G401 (cell line): ENCODE data around the gene IKZF5. TPM values are rescaled to one million over a fixed set of nuclear protein-coding genes. Genes with fewer than 3 reads are reported as not detected.

ENCODE experiments used
- DNase-seq: peaks from one replicate; pipeline ENCODE4 v3.0.0-alpha.2; 2015; ENCODE audit warnings: low spot score
- in situ Hi-C: cut with HindIII; loops from 2 replicates; pipeline ENCODE4 v1.10.0; 2016; ENCODE audit warnings: low sequenced_read_pairs, mixed read lengths
- total RNA-seq: library from RNA; depleted of rRNA; stranded (reverse); fragments of >200 nt; shearing (Covaris generic); gene quantifications from 2 replicates; pipeline ENCODE4 v1.2.3, GENCODE V29; 2014; rRNA removed

Gene IKZF5, protein sequence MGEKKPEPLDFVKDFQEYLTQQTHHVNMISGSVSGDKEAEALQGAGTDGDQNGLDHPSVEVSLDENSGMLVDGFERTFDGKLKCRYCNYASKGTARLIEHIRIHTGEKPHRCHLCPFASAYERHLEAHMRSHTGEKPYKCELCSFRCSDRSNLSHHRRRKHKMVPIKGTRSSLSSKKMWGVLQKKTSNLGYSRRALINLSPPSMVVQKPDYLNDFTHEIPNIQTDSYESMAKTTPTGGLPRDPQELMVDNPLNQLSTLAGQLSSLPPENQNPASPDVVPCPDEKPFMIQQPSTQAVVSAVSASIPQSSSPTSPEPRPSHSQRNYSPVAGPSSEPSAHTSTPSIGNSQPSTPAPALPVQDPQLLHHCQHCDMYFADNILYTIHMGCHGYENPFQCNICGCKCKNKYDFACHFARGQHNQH
- total RNA-seq, result 0.49 and 1.0 TPM in 2 replicates

DNA sequence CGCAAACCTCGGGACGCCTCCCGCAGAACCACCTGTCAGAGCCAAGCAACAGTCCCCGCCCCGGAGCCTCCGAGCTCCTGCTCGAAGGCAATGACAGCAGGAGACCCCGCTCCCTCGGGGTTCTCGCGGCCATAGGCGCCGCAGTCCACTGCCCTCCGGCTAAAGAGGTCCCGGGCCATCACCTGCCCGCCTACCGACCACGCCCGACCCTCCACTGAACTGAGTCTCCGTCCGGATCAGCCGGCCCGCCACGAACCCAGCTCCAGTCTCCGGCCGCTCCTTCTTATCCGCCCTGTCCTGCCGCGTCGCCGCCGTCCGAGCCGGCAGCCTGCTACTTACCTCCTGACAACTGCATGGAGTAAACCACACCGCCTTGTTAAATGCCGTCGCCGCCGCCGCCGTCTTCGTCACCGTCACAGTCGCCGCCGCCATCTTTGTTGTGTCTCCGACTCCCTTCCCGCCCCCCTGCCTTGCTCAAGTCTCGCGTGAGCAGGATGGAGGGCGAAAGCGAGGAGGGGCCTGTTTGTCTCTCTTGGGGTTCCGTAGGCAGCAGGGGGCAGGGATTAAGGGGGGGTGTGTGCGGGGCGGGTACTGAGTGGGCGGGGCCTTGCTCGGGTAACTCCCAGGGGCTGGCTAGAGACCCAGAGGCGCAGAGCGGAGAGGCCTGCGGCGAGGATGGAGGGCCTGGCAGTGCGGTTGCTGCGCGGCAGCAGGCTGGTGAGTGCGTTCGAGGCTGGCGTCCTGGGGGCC lies at the start of gene IKZF5, which contains the start of gene ACADSB:
IKZF5 (minus strand) TSS at position 441 of the 750 bp plus-strand sequence. CDS start 10,170 bp downstream, outside the sequence.
ACADSB (plus strand) TSS at position 652 of the 750 bp plus-strand sequence; CDS start at position 676, 24 bp downstream.
- in situ Hi-C loops, result no loop called here
- peak; percentile 98 for DNase-seq

- no peak for DNase-seq
- in situ Hi-C loops, result no loop called here
Observed at GRCh38 chr10:123057968-123058367, 49.4 kb upstream of the IKZF5 start.

DNA sequence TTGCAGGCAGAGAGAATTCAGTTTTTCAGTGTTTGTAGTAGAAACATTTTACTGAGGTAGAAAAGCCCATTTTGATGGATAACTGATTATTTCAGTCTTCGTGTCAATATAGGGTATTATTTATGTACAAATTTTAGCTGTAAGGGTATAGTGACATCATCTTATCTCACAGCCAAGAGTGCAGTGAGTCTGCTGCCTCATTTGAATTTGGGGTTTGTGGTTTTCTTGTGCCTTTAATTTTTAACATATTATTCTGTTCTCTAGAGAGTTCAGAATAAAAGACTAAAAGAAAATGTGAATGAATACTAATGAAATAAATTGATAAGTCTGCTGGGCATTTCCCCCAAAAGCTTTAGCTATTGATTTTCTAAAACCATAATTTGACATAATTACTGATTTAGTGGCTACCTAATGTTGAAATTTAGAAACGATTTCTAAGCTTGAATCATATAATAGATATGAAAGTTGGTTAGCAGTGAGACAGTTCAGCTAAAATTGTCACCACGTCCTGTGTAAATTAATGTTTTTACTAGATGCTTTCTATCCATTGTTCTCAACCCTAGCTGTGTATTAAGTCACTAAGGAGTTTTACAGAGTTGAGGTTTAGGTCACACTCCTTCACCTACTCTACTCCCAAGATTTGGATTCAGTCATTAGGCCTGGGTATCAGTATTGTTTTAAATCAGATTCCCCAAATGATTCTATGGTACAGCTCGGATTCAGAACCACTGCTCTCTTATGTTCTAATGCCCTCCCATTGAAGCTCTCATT lies 37.6 kb upstream of the IKZF5 start:
- DNase-seq, result no peak
- in situ Hi-C loops, result no loop called here

DNA sequence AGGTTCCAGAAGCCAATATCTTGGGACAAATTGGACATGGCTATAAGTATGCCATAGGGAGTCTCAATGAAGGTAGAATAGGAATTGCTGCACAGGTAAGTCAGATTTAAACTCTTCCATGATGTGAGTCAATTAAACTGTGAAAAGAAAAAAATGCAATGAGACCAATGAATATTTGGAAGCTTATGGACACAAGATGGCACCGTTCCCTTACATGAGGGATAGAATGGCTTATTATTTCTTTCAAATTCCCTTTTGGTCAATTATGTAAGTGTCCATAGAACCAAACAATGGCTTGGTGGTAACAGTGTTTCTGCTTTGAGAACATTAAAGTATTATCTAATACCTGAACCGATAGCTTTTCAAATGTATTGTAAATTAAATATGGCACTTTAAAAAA lies 35.8 kb upstream of the IKZF5 start:
- peak; percentile 8 for DNase-seq
- in situ Hi-C loops, result no loop called here

DNA sequence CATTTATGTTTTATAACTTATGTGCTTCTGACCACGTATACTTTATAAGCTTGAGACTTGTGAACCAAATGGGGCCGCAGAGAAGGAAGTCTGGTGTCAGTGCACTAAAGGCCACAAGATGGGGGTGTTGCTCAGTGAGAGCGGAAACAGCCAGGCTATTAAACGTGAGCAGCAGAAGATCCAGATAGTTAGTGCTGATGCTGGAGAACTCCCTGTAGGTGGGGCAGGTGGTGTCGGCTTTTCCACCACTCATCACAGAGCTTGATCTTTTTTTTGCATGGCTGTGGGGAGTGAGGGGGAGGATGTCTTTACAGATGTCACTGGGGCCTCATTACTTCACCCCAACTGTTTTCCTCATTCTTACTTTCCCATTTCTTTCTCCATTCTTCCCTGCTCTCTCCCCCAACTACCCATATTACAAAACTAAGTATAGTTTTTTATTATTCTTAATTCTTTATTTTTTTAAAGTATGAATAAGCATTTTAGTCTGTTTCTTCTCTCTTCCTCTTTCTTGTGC lies 34.9 kb upstream of the IKZF5 start:
- in situ Hi-C loops, result no loop called here
- peak; percentile 53 for DNase-seq

- in situ Hi-C loops, result no loop called here
- DNase-seq, result no peak
Observed at GRCh38 chr10:123042708-123043408, 34.3 kb upstream of the IKZF5 start.

DNA sequence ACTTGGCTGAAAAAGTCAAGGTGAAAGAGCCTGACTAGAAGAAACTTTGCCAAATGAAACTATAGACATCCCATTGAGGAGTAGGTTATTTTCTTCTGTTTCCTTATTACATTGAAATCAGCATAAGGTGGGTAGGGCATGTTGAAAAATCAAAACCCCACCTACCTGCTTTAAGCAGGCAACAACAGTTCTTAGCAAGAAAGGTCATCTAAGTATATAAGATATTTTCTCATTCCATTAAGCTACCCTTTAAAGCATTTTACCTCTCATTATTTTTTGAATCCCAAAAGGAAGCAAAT lies 31.0 kb upstream of the IKZF5 start:
- in situ Hi-C loops, result no loop called here
- no peak for DNase-seq

- in situ Hi-C loops, result no loop called here
Observed at GRCh38 chr10:123038782-123039631, 30.4 kb upstream of the IKZF5 start.

GRCh38 chr10:123035467-123036086 lies 27.0 kb upstream of the IKZF5 start:
- in situ Hi-C loops, result no loop called here
- DNase-seq, result no peak

More at GRCh38 chr10:123038782-123039631, 30.4 kb upstream of the IKZF5 start:
- no peak for DNase-seq

DNA sequence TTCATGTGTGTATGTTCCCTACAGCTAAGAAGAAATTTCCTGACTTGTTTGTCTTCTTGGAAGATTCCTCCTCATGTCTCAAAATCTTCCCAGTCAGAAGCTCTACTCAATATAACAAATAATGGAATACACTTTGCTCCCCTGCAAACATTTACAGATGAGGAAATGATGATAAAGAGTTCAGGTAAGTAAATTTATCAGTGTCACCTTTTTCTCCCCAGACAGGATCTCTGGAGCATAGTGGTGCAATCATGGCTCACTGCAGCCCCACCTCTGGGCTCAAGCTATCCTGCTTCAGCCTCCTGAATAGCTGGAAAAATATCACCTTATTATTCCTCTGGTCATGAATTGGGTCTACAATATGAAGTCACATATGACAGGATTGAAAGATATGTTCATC lies 25.7 kb upstream of the IKZF5 start:
- in situ Hi-C loops, result no loop called here
- DNase-seq, result no peak

- DNase-seq, result no peak
- in situ Hi-C loops, result no loop called here
Observed at GRCh38 chr10:123031124-123031523, 22.5 kb upstream of the IKZF5 start.

- no peak for DNase-seq
- in situ Hi-C loops, result no loop called here
Observed at GRCh38 chr10:123027861-123028260, 19.3 kb upstream of the IKZF5 start.

GRCh38 chr10:123026302-123026701 lies 17.7 kb upstream of the IKZF5 start:
- in situ Hi-C loops, result no loop called here
- DNase-seq, result no peak

GRCh38 chr10:123024540-123024939 lies 15.9 kb upstream of the IKZF5 start:
- DNase-seq, result no peak
- in situ Hi-C loops, result no loop called here

GRCh38 chr10:123021517-123021916 lies 12.9 kb upstream of the IKZF5 start:
- no peak for DNase-seq
- in situ Hi-C loops, result no loop called here

DNA sequence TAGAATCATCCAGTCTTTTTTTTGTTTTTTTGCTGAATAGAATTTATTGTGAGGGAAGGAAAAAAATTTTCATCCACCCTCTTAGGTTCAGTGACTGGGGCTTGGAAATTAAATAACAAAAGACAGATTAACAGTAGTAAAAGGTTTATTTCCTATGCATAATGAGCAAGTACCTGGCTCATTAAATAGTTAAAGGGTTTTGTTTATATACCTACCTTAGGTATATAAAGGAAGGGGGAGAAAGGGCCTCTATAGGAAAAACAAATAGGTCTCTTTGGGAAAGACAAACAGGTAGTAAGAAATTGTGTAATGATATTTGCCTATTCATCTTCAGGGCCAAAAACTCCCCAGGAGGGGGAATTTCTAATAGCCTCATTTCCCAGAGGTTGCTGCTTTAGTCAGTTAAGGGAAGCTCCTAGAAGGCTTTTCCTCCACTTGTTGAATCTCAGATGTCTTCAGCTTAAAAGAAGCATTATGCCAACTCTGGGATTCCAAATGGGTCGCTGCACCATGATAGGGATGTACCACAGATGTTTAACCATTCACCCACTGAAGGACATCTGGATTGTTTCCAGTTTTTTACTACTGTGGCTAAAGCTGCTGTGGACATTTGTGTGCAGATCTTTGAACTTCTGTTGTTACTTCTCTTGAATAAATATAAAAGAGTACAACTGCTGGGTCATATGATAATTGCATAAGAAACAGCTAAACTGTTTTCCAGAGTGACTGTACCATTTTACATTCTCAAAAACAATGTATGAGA lies 11.5 kb upstream of the IKZF5 start:
- in situ Hi-C loops, result no loop called here
- no peak for DNase-seq

DNA sequence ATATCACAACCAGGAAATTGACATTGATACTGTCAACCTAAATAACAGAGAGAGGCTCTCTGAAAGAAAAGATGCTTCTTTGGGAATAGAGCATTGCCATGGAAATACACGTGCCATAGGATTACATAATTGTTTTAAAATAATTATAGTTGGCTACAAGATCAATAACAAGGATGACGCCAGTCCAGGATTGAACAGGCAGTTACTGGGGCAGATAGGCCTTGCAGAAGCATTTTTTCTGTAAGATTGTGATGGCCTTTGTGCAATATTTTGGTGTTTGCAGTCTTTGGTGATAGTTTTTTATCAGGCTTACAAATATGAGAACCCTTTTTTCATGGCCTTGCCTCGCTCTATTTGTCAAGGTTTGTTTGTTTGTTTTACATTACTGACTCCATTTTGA lies 10.7 kb upstream of the IKZF5 start:
- no peak for DNase-seq
- in situ Hi-C loops, result no loop called here
